CD4-positive, CD25-positive, alpha-beta regulatory T cell (primary cell): ENCODE measurements around the gene IGFN1. TPM values are rescaled to one million over a fixed set of nuclear protein-coding genes. Genes with fewer than 3 reads are reported as not detected.

Experiments
- ATAC-seq, 2 donors: fragments of 150-1000 bp; cut with Tn5 transposase; one replicate each; pipeline ENCODE4 v1.10.0; 2021; ENCODE audit warnings: low read depth in 2 of 2, moderate number of reproducible peaks in 2 of 2, moderate library complexity in 1 of 2
- DNase-seq, 3 donors: peaks; one replicate each; pipeline versions ENCODE4 v3.0.0 to v3.0.0-alpha.2; 2012 to 2022; ENCODE audit warnings: mixed read lengths in 1 of 3
- H3K27ac ChIP-seq: one replicate; pipeline ENCODE4 v1.7.0; 2013; ENCODE audit warnings: mild to moderate bottlenecking, low read length; ENCODE audit not compliant: insufficient read depth, poor library complexity, severe bottlenecking
- H3K27me3 ChIP-seq: one replicate; pipeline ENCODE4 v1.7.0; 2013; ENCODE audit warnings: low read length; ENCODE audit not compliant: control insufficient read depth, insufficient read depth
- H3K36me3 ChIP-seq: one replicate; pipeline ENCODE4 v1.7.0; 2013; ENCODE audit warnings: mild to moderate bottlenecking, low read length, moderate library complexity; ENCODE audit not compliant: control insufficient read depth, insufficient read depth
- H3K4me1 ChIP-seq: 2 replicates; pipeline ENCODE4 v1.7.0; 2013; ENCODE audit warnings: mild to moderate bottlenecking, low read length; ENCODE audit not compliant: insufficient read depth, control insufficient read depth, poor library complexity, severe bottlenecking
- H3K4me3 ChIP-seq: one replicate; pipeline ENCODE4 v1.7.0; 2013; ENCODE audit warnings: low read depth, mild to moderate bottlenecking, low read length, moderate library complexity
- H3K9me3 ChIP-seq, 2 experiments: 1 replicate in 1 of 2; 2 replicates in 1 of 2; pipeline ENCODE4 v1.7.0; 2013; ENCODE audit warnings: low read length in 2 of 2, mild to moderate bottlenecking in 1 of 2, moderate library complexity in 1 of 2; ENCODE audit not compliant: control insufficient read depth in 2 of 2
- H3K27ac Mint-ChIP-seq, 3 donors: one replicate each; pipeline ENCODE4 v1.8.0; 2020 to 2022; ENCODE audit warnings: mild to moderate bottlenecking in 3 of 3, mixed read lengths in 3 of 3, moderate library complexity in 2 of 3
- H3K27me3 Mint-ChIP-seq: one replicate; pipeline ENCODE4 v1.8.0; 2022; ENCODE audit warnings: mild to moderate bottlenecking, mixed read lengths
- H3K36me3 Mint-ChIP-seq: one replicate; pipeline ENCODE4 v1.8.0; 2020; ENCODE audit warnings: mixed read lengths
- H3K4me1 Mint-ChIP-seq, 4 donors: one replicate each; pipeline ENCODE4 v1.8.0; 2020 to 2022; ENCODE audit warnings: mixed read lengths in 4 of 4, mild to moderate bottlenecking in 1 of 4
- H3K4me3 Mint-ChIP-seq, 4 donors: one replicate each; pipeline ENCODE4 v1.8.0; 2020 to 2022; ENCODE audit warnings: mild to moderate bottlenecking in 4 of 4, mixed read lengths in 4 of 4, moderate library complexity in 3 of 4
- H3K9me3 Mint-ChIP-seq, 7 donors: one replicate each; pipeline ENCODE4 v1.8.0; 2020 to 2022; ENCODE audit warnings: mixed read lengths in 7 of 7, mild to moderate bottlenecking in 3 of 7, moderate library complexity in 2 of 7
- polyA plus RNA-seq, 4 donors: library from polyadenylated mRNA; unstranded; fragments of 300-500 nt; fragmentation: Illumina TruSeq; gene quantifications; one replicate each; pipeline ENCODE4 v1.2.3, GENCODE V29; 2021
- total RNA-seq: library from RNA; stranded (reverse); gene quantifications from one replicate; pipeline ENCODE4 v1.2.3, GENCODE V29; 2022

Gene IGFN1
- total and polyA plus RNA-seq, 5 donors from 2014 or later = not detected

- no peaks in the 10 kb centered on the region for H3K36me3 Mint-ChIP-seq
These were observed 25.1 kb downstream of the IGFN1 start for GRCh38 chr1:201215531-201216357.

GRCh38 chr1:201216395-201217085 lies 25.9 kb downstream of the IGFN1 start:
- H3K36me3 ChIP-seq = no peaks in the 10 kb centered on the region
- H3K27ac ChIP-seq = no peak overlapping the region
- no peaks in the 10 kb centered on the region for H3K9me3 ChIP-seq
- DNase-seq = no peak
- Mint-ChIP-seq H3K36me3 (no peaks in the 10 kb centered on the region), H3K27ac (no peak overlapping the region), H3K27me3 (peaks cover 7% of the 10 kb centered on the region), H3K4me1 (peaks cover 0 to 4% (median 0%) of the 10 kb centered on the region in 4 donors), H3K9me3 (peaks cover 0 to 2% (median 0%) of the 10 kb centered on the region in 7 donors), H3K4me3 (no peak overlapping the region)
- ATAC-seq = no peak
- no peak overlapping the region for H3K4me3 ChIP-seq
- no peaks in the 10 kb centered on the region for H3K27me3 ChIP-seq
- H3K4me1 ChIP-seq = no peaks in the 10 kb centered on the region

More at GRCh38 chr1:201215531-201216357, 25.1 kb downstream of the IGFN1 start:
- H3K4me3 ChIP-seq = no peak overlapping the region
- no peaks in the 10 kb centered on the region for H3K36me3 ChIP-seq
- no peaks in the 10 kb centered on the region for H3K9me3 ChIP-seq
- ATAC-seq = no peak
- H3K27me3 ChIP-seq = no peaks in the 10 kb centered on the region
- H3K9me3 Mint-ChIP-seq = peaks cover 0 to 3% (median 0%) of the 10 kb centered on the region in 7 donors
- peaks cover 13% of the 10 kb centered on the region for H3K27me3 Mint-ChIP-seq
- peak overlapping the region in 1 of 3 donors; percentile 31 for H3K27ac Mint-ChIP-seq
- no peak for DNase-seq
- H3K27ac ChIP-seq = no peak overlapping the region
- H3K4me3 Mint-ChIP-seq = no peak overlapping the region
- no peaks in the 10 kb centered on the region for H3K4me1 ChIP-seq
- peaks cover 0 to under 1% (median 0%) of the 10 kb centered on the region in 4 donors for H3K4me1 Mint-ChIP-seq

DNA sequence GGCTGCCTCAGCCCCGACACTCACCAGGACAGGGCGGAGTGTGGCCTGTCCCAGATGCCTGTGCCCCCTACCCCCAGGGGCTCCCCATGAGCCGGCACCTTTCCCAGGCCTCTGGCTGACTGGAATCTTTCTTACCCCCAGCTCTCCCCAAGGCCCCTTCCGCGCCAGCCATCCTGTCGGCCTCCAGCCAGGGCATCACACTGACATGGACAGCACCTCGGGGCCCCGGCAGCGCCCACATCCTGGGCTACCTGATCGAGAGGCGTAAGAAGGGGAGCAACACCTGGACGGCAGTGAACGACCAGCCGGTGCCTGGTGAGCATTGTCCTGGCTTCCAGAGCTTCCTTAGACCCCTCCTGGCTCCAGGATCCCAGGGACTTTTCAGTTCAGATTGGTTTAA lies 26.5 kb downstream of the IGFN1 start:
- no peak overlapping the region for H3K27ac ChIP-seq
- peaks cover 0 to 4% (median 0%) of the 10 kb centered on the region in 4 donors for H3K4me1 Mint-ChIP-seq
- H3K36me3 Mint-ChIP-seq = no peaks in the 10 kb centered on the region
- no peak overlapping the region for H3K4me3 ChIP-seq
- H3K9me3 Mint-ChIP-seq = no peaks in the 10 kb centered on the region
- peaks cover 4% of the 10 kb centered on the region for H3K27me3 Mint-ChIP-seq
- no peaks in the 10 kb centered on the region for H3K9me3 ChIP-seq
- H3K4me3 Mint-ChIP-seq = no peak overlapping the region
- no peak overlapping the region for H3K27ac Mint-ChIP-seq
- H3K36me3 ChIP-seq = no peaks in the 10 kb centered on the region
- DNase-seq (no peak), ATAC-seq (no peak)
- no peaks in the 10 kb centered on the region for H3K27me3 ChIP-seq
- no peaks in the 10 kb centered on the region for H3K4me1 ChIP-seq

GRCh38 chr1:201217851-201218250 lies 27.2 kb downstream of the IGFN1 start:
- Mint-ChIP-seq H3K4me3 (no peak overlapping the region), H3K4me1 (peaks cover 0 to 4% (median 0%) of the 10 kb centered on the region in 4 donors), H3K36me3 (no peaks in the 10 kb centered on the region), H3K27me3 (peaks cover 4% of the 10 kb centered on the region), H3K27ac (no peak overlapping the region), H3K9me3 (no peaks in the 10 kb centered on the region)
- ATAC-seq (no peak), DNase-seq (no peak)
- Histone ChIP-seq H3K9me3 (no peaks in the 10 kb centered on the region), H3K4me3 (no peak overlapping the region), H3K36me3 (no peaks in the 10 kb centered on the region), H3K4me1 (no peaks in the 10 kb centered on the region), H3K27ac (no peak overlapping the region), H3K27me3 (no peaks in the 10 kb centered on the region)

- ATAC-seq (no peak), DNase-seq (no peak)
- Histone ChIP-seq H3K27ac (no peak overlapping the region), H3K27me3 (no peaks in the 10 kb centered on the region), H3K9me3 (no peaks in the 10 kb centered on the region), H3K36me3 (no peaks in the 10 kb centered on the region), H3K4me1 (no peaks in the 10 kb centered on the region), H3K4me3 (no peak overlapping the region)
- Mint-ChIP-seq H3K27me3 (peaks cover 4% of the 10 kb centered on the region), H3K36me3 (no peaks in the 10 kb centered on the region), H3K4me1 (peaks cover 0 to 4% (median 0%) of the 10 kb centered on the region in 4 donors), H3K27ac (no peak overlapping the region), H3K9me3 (no peaks in the 10 kb centered on the region), H3K4me3 (no peak overlapping the region)
These were observed 27.8 kb downstream of the IGFN1 start for GRCh38 chr1:201218409-201218808.

GRCh38 chr1:201219481-201220387 lies 29.1 kb downstream of the IGFN1 start:
- no peak for ATAC-seq
- H3K4me3 Mint-ChIP-seq = no peak overlapping the region
- Histone ChIP-seq H3K4me1 (no peaks in the 10 kb centered on the region), H3K9me3 (no peaks in the 10 kb centered on the region), H3K36me3 (no peaks in the 10 kb centered on the region), H3K27me3 (no peaks in the 10 kb centered on the region), H3K4me3 (no peak overlapping the region), H3K27ac (no peak overlapping the region)
- peaks cover 0 to 4% (median 0%) of the 10 kb centered on the region in 4 donors for H3K4me1 Mint-ChIP-seq
- DNase-seq = no peak
- H3K27me3 Mint-ChIP-seq = peaks cover 4% of the 10 kb centered on the region
- H3K27ac Mint-ChIP-seq = peak overlapping the region in 1 of 3 donors; percentile 50
- no peaks in the 10 kb centered on the region for H3K9me3 Mint-ChIP-seq
- H3K36me3 Mint-ChIP-seq = no peaks in the 10 kb centered on the region

DNA sequence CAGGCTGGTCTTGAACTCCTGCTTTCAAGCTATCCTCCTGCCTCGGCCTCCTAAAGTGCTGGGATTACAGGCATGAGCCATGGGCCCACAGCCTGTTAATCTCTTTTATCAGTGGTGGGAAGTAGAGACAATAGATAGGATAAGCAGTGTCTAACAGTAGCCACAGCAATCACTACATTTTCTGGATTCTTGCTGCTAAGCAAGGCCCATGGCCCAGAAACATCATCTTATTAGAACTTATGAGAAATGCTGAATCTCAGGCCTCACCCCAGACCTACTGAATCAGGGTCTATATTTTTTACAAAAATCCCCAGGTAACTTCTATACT lies 29.7 kb downstream of the IGFN1 start:
- Mint-ChIP-seq H3K27ac (no peak overlapping the region), H3K4me1 (peaks cover 0 to 4% (median 0%) of the 10 kb centered on the region in 4 donors), H3K27me3 (peaks cover 4% of the 10 kb centered on the region), H3K9me3 (no peaks in the 10 kb centered on the region), H3K36me3 (no peaks in the 10 kb centered on the region), H3K4me3 (no peak overlapping the region)
- no peak for DNase-seq
- Histone ChIP-seq H3K4me3 (no peak overlapping the region), H3K27ac (no peak overlapping the region), H3K36me3 (no peaks in the 10 kb centered on the region), H3K9me3 (no peaks in the 10 kb centered on the region), H3K27me3 (no peaks in the 10 kb centered on the region), H3K4me1 (no peaks in the 10 kb centered on the region)
- ATAC-seq = no peak
